Stomach smooth muscle (tissue), 2 donors: ENCODE results near the gene AP1M1.

Source experiments
- H3K27ac ChIP-seq: one replicate; pipeline ENCODE4 v1.7.0; 2013; ENCODE audit warnings: mild to moderate bottlenecking, low read length, inconsistent platforms
- H3K27me3 ChIP-seq, 2 donors: one replicate each; pipeline ENCODE4 v1.7.0; 2013; ENCODE audit warnings: low read length in 2 of 2; ENCODE audit not compliant: insufficient read depth in 2 of 2, control insufficient read depth in 1 of 2
- H3K36me3 ChIP-seq, 2 donors: one replicate each; pipeline ENCODE4 v1.7.0; 2013; ENCODE audit warnings: low read length in 2 of 2; ENCODE audit not compliant: control insufficient read depth in 2 of 2, insufficient read depth in 2 of 2
- H3K4me1 ChIP-seq: one replicate; pipeline ENCODE4 v1.7.0; 2013; ENCODE audit warnings: low read length; ENCODE audit not compliant: control insufficient read depth, insufficient read depth
- H3K4me3 ChIP-seq, 2 donors: one replicate each; pipeline ENCODE4 v1.7.0; 2013; ENCODE audit warnings: low read length in 2 of 2
- H3K9ac ChIP-seq, 2 donors: one replicate each; pipeline ENCODE4 v1.7.0; 2013; ENCODE audit warnings: low read length in 2 of 2, mild to moderate bottlenecking in 1 of 2
- H3K9me3 ChIP-seq, 2 donors: one replicate each; pipeline ENCODE4 v1.7.0; 2013; ENCODE audit warnings: low read length in 2 of 2; ENCODE audit not compliant: control insufficient read depth in 2 of 2
- donor health status: healthy.
- donor health status: Pancreatic carcinoma.

AP1M1 gene

GRCh38 chr19:16263141-16263761 lies 65.5 kb downstream of the AP1M1 start:
- Histone ChIP-seq H3K4me1 (no peaks in the 10 kb centered on the region), H3K36me3 (no peaks in the 10 kb centered on the region), H3K27me3 (no peaks in the 10 kb centered on the region), H3K4me3 (no peak overlapping the region), H3K27ac (no peak overlapping the region), H3K9ac (no peak overlapping the region), H3K9me3 (no peaks in the 10 kb centered on the region)

GRCh38 chr19:16265205-16265604 lies 67.5 kb downstream of the AP1M1 start:
- no peaks in the 10 kb centered on the region for H3K4me1 ChIP-seq
- H3K36me3 ChIP-seq, result no peaks in the 10 kb centered on the region
- no peaks in the 10 kb centered on the region for H3K9me3 ChIP-seq
- H3K9ac ChIP-seq, result no peak overlapping the region
- no peak overlapping the region for H3K4me3 ChIP-seq
- no peak overlapping the region for H3K27ac ChIP-seq
- no peaks in the 10 kb centered on the region for H3K27me3 ChIP-seq

- no peaks in the 10 kb centered on the region for H3K27me3 ChIP-seq
- H3K9me3 ChIP-seq, result no peaks in the 10 kb centered on the region
- H3K36me3 ChIP-seq, result no peaks in the 10 kb centered on the region
- no peak overlapping the region for H3K27ac ChIP-seq
- no peak overlapping the region for H3K4me3 ChIP-seq
- no peak overlapping the region for H3K9ac ChIP-seq
- no peaks in the 10 kb centered on the region for H3K4me1 ChIP-seq
Observed at GRCh38 chr19:16265890-16266585, 68.3 kb downstream of the AP1M1 start.

DNA sequence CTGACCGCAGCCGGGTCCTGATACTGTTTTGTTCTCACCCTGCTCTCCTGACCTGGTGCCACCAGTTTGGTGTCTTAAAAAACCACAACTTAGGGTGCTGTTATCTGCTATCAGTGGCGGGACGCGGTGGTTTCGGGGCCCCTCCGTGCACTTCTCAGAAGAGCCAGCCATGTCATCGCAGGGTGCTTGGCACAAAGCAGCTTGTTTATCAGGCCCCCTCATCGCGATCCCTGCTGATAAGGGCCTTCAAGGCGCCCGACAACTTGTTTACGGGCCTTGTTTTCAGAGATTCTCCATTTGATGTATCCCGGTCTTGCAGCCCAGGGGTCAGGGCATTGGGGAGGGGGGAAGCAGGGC lies 68.9 kb downstream of the AP1M1 start:
- no peaks in the 10 kb centered on the region for H3K9me3 ChIP-seq
- no peak overlapping the region for H3K9ac ChIP-seq
- no peaks in the 10 kb centered on the region for H3K27me3 ChIP-seq
- no peaks in the 10 kb centered on the region for H3K4me1 ChIP-seq
- H3K36me3 ChIP-seq, result no peaks in the 10 kb centered on the region
- H3K4me3 ChIP-seq, result no peak overlapping the region
- no peak overlapping the region for H3K27ac ChIP-seq

- Histone ChIP-seq H3K4me1 (peaks cover 13% of the 10 kb centered on the region), H3K36me3 (no peaks in the 10 kb centered on the region), H3K27ac (no peak overlapping the region), H3K27me3 (no peaks in the 10 kb centered on the region), H3K4me3 (no peak overlapping the region), H3K9me3 (no peaks in the 10 kb centered on the region), H3K9ac (no peak overlapping the region)
Observed at GRCh38 chr19:16268676-16269319, 71.1 kb downstream of the AP1M1 start.

DNA sequence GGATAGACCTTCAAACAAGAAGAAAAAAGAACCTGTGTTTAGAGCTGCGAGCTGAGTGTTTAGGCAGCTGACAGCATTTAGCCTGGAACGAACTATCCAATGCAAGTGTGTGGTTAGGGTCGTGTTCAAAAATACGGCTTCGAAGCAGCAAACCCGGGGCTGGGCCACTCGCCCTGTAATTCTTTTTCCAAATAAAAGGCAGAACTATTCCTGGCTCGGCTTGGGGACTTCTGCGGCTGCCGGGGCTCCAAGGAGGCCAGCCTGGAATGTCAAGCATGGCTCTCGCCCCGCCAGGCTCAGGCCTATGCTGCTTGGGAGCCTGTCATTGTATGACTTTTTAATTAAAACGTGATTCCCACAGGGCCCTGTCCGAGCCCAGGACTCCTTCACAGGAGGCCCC lies 75.2 kb downstream of the AP1M1 start:
- Histone ChIP-seq H3K36me3 (no peaks in the 10 kb centered on the region), H3K9ac (peak overlapping the region in 1 of 2 donors; percentile 36)

DNA sequence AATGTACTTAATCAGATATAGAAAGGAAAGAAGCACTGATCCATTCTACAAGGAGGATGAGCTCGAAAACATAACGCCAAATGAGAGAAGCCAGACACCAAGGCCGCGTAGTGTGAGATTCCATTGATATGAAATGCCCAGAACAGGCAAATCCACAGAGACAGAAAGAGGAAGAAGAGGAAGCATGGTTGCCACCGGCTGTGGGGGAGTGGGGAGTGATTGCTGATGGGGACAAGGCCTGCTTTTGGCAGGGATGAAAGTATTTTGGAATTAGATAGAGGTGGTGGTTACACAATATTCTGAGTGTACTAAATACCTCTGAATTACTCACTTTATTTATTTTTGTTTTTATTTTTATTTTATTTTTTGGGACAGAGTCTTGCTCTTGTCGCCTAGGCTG lies 76.7 kb downstream of the AP1M1 start:
- Histone ChIP-seq H3K27me3 (no peaks in the 10 kb centered on the region), H3K36me3 (no peaks in the 10 kb centered on the region), H3K27ac (no peak overlapping the region)

More for the DNA sequence above, 75.2 kb downstream of the AP1M1 start:
- Histone ChIP-seq H3K27me3 (no peaks in the 10 kb centered on the region), H3K4me3 (peak overlapping the region in 1 of 2 donors; percentile 8), H3K27ac (peak overlapping the region; percentile 80), H3K9me3 (no peaks in the 10 kb centered on the region), H3K4me1 (peaks cover 16% of the 10 kb centered on the region)

DNA sequence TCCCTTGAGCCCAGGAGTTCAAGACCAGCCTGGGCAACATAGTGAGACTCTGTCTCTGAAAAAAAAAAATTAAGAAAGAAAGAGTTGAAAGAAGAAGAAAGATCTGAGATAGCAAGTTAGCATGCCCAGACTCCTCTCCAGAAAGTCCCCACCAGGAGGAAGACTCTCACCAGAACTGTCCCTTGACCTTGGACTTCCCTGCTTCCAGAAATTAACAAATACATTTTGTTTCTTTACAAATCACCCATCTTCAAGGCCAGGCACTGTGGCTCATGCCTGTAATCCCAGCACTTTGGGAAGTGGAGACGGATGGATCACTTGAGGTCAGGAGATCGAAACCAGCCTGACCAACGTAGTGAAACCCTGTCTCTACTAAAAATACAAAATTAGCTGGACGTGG lies 82.6 kb downstream of the AP1M1 start:
- Histone ChIP-seq H3K36me3 (no peaks in the 10 kb centered on the region), H3K4me3 (no peak overlapping the region), H3K27ac (no peak overlapping the region), H3K4me1 (peaks cover 31% of the 10 kb centered on the region), H3K9me3 (no peaks in the 10 kb centered on the region), H3K9ac (no peak overlapping the region), H3K27me3 (no peaks in the 10 kb centered on the region)

More for the DNA sequence above, 76.7 kb downstream of the AP1M1 start:
- Histone ChIP-seq H3K9me3 (no peaks in the 10 kb centered on the region), H3K4me3 (no peak overlapping the region), H3K4me1 (peaks cover 16% of the 10 kb centered on the region), H3K9ac (no peak overlapping the region)

DNA sequence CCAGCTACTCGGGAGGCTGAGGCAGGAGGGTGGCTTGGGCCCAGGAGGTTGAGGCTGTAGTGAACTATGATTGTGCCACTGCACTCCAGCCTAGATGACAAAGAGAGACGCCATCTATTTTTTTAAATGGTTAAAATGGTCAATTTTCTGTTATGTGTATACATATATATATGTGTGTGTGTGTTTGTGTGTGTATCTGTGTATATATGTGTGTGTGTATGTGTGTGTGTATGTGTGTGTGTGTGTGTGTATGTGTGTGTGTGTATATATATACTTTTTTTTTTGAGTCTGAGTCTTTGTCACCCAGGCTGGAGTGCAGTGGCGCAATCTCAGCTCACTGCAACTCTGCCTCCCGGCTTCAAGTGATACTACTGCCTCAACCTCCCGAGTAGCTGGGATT lies 84.0 kb downstream of the AP1M1 start:
- H3K27me3 ChIP-seq, result no peaks in the 10 kb centered on the region
- no peak overlapping the region for H3K4me3 ChIP-seq
- H3K9me3 ChIP-seq, result no peaks in the 10 kb centered on the region
- peak overlapping the region; percentile 64 for H3K27ac ChIP-seq
- peaks cover 41% of the 10 kb centered on the region for H3K4me1 ChIP-seq
- H3K9ac ChIP-seq, result no peak overlapping the region
- no peaks in the 10 kb centered on the region for H3K36me3 ChIP-seq

DNA sequence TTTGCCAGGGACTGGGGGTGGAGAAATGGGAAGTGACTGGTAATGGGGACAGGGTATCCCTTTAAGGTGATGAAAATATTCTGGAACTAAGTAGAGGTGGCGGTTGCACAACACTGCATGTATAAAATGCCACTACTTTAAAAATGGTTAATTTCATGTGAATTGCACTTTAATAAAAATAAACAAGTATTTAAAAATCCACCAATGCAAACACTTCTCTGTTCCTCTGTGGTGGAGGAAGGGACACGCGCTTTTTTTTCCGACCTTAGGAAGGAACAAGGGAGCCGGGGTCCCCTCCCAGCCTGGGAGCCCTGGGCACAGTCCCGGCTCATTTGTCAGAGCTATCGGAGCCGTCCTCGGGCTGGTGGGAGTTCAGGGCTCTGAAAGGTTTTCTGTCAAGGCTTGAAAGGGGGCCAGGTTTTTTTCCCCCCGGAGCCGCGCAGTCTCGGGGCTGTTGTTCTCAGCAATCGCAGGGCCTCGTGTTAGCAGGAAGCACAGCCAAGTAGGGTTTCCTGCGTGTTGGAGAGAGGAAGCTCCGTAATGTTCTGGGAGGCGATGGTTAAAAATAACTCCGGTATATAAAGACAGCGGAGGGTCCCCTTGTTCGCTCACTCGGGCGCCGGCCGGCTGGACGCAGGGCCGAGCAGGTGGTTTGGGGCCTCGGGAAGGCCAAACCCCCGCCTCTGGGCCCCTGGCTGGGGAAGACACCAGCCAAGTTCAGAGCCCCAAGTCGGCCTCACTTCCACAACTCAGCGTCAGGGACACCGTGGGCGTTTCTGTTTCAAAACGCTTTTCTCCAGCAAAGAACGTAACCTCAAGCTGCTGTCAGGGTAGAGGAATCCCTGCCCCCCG lies 85.7 kb downstream of the AP1M1 start:
- Histone ChIP-seq H3K36me3 (no peaks in the 10 kb centered on the region), H3K4me1 (peaks cover 42% of the 10 kb centered on the region), H3K9me3 (no peaks in the 10 kb centered on the region), H3K4me3 (peak overlapping the region; percentile 44 to 69), H3K27ac (peak overlapping the region; percentile 99), H3K9ac (peak overlapping the region; percentile 76 to 89), H3K27me3 (no peaks in the 10 kb centered on the region)
